Progenitor cell of endocrine pancreas (in vitro differentiated cells): ENCODE data around the gene FTO. TPM values are rescaled to one million over a fixed set of nuclear protein-coding genes. Genes with fewer than 3 reads are reported as not detected.

Experiments
- DNase-seq: peaks from one replicate; pipeline ENCODE4 v3.0.0; 2021; ENCODE audit warnings: low spot score; ENCODE audit not compliant: unreplicated experiment
- H3K27ac Mint-ChIP-seq: 2 replicates; pipeline ENCODE4 v1.8.0; 2021; ENCODE audit warnings: mild to moderate bottlenecking, moderate library complexity, mixed read lengths
- H3K27me3 Mint-ChIP-seq: 2 replicates; pipeline ENCODE4 v1.8.0; 2021; ENCODE audit warnings: mixed read lengths
- H3K36me3 Mint-ChIP-seq: 2 replicates; pipeline ENCODE4 v1.8.0; 2022; ENCODE audit warnings: mixed read lengths; ENCODE audit not compliant: insufficient read depth
- H3K4me1 Mint-ChIP-seq: 2 replicates; pipeline ENCODE4 v1.8.0; 2021; ENCODE audit warnings: low read depth, mixed read lengths
- H3K4me3 Mint-ChIP-seq: 2 replicates; pipeline ENCODE4 v1.8.0; 2021; ENCODE audit warnings: low read depth, mild to moderate bottlenecking, moderate library complexity, mixed read lengths
- H3K9me3 Mint-ChIP-seq: 2 replicates; pipeline ENCODE4 v1.8.0; 2021; ENCODE audit warnings: low read depth, mixed read lengths
- total RNA-seq: library from RNA; stranded (reverse); gene quantifications from 2 replicates; pipeline ENCODE4 v1.2.1, GENCODE V29; 2021
- TF ChIP-seq, protein P1 (sequence below): fragments of 200-600 bp; sonication (generic); IDR thresholded peaks from one replicate; pipeline ENCODE4 v1.5.0; 2021; ENCODE audit warnings: antibody characterized with exemption, mild to moderate bottlenecking; ENCODE audit not compliant: unreplicated experiment

The FTO gene
- total RNA-seq, 1 donor from 2014 or later = 78.7 TPM

DNA sequence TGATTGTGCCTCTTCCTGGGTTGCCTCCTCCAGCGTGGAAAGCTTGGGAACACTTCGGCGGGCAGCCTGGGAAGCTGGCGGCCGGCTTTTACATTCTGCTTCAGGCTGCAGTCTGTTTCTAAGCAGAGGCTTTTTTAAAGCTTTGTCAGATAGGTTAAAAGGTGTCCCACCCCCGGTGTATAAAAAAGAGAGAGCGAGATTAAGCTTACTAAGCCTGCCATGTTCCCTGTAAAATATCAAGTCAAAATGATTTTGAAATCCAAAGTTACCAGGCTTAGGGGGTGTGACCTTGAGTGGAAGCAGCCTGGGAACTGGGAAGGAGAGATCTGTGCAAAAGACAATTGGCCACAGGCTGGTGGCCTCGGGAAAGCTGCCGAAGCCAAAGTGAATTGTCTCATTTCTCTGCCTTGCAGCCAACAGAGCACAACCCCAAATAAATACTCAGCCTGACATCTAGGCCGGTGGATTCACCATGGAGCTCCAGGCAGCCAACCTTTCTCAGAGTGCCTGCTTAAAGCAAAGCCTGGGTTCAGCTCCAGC lies 254.5 kb downstream of the FTO start:
- H3K9me3 Mint-ChIP-seq = no peaks in the 10 kb centered on the region
- H3K27ac Mint-ChIP-seq = no peak overlapping the region
- H3K4me1 Mint-ChIP-seq = peaks cover 30% of the 10 kb centered on the region
- peaks cover 2% of the 10 kb centered on the region for H3K27me3 Mint-ChIP-seq
- H3K4me3 Mint-ChIP-seq = no peak overlapping the region
- peaks cover 3% of the 10 kb centered on the region for H3K36me3 Mint-ChIP-seq
- no peak for DNase-seq
- TF ChIP-seq, protein P1, sequence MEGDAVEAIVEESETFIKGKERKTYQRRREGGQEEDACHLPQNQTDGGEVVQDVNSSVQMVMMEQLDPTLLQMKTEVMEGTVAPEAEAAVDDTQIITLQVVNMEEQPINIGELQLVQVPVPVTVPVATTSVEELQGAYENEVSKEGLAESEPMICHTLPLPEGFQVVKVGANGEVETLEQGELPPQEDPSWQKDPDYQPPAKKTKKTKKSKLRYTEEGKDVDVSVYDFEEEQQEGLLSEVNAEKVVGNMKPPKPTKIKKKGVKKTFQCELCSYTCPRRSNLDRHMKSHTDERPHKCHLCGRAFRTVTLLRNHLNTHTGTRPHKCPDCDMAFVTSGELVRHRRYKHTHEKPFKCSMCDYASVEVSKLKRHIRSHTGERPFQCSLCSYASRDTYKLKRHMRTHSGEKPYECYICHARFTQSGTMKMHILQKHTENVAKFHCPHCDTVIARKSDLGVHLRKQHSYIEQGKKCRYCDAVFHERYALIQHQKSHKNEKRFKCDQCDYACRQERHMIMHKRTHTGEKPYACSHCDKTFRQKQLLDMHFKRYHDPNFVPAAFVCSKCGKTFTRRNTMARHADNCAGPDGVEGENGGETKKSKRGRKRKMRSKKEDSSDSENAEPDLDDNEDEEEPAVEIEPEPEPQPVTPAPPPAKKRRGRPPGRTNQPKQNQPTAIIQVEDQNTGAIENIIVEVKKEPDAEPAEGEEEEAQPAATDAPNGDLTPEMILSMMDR = no peak

DNA sequence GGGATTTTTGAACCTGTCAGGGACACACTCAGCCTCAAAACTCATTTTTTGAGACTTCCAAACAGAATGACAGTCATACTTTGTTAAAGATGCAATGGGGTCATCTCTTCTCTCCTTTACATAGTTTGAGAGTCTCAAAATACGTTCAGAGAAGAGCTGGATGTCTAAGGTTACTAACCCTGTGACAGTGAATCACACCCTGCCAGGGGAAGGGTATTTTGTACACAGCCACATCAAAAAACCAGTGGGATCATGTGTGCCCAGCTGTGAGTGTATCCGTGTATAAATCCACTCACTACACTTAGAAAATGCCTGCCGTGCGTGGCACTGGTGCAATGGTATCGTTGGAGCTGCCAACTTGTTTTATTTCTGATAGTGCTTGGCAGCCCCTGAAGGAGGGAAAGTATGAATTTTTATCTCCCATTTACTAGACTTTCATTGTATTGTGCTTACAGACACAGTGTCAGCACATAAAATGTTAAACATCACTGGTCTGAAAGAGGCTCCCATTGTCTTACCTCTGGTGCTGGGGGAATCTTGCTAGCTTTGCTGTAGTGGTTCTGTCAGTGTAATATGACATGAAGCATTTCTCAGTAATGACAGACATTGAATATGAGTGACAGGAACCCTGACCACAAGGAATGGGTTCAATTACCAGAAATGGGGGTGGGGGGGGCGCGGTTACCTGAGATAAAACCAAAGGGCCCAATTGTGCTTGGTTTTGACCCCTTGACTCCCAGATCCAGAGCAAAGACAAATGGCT lies 256.3 kb downstream of the FTO start:
- DNase-seq = no peak
- no peak overlapping the region for H3K4me3 Mint-ChIP-seq
- no peaks in the 10 kb centered on the region for H3K9me3 Mint-ChIP-seq
- peaks cover 2% of the 10 kb centered on the region for H3K27me3 Mint-ChIP-seq
- TF ChIP-seq, protein P1 = no peak
- H3K4me1 Mint-ChIP-seq = peaks cover 29% of the 10 kb centered on the region
- peak overlapping the region; percentile 29 for H3K27ac Mint-ChIP-seq
- H3K36me3 Mint-ChIP-seq = peaks cover 3% of the 10 kb centered on the region

DNA sequence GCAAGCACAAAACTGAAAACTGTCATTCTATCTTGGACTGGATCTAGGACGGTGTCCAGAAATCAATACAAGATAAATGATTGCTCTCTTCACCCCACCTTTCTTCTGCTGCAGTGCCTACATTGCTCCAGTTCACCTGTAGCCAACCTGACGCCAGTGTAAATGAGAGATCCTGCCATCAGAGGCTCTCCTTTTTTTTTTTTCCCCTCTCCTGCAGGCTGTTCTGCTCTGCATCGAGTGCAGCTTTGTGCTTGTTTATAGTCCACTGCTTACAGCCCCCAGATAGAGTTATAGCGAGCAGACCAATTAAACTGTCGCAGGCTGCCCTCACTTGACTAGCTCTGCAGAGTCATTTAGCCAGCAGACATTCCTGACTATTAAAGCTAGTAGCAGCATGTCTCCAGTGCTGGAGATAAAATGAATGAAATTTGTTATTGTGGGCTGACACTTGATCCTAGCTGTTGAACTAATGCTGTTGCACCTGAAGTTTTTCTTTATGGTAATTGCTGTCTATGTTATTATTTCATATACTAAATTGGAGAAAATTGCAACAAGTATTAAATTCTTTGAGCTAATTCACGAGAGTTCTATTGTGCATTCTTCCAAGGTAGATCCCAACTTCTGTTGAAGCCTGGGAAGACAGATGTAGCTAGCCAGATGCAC lies 257.1 kb downstream of the FTO start:
- peaks cover 2% of the 10 kb centered on the region for H3K27me3 Mint-ChIP-seq
- H3K4me1 Mint-ChIP-seq = peaks cover 28% of the 10 kb centered on the region
- TF ChIP-seq, protein P1 = no peak
- H3K4me3 Mint-ChIP-seq = peak overlapping the region; percentile 9
- no peaks in the 10 kb centered on the region for H3K9me3 Mint-ChIP-seq
- no peak for DNase-seq
- peaks cover 3% of the 10 kb centered on the region for H3K36me3 Mint-ChIP-seq
- peak overlapping the region; percentile 76 for H3K27ac Mint-ChIP-seq

DNA sequence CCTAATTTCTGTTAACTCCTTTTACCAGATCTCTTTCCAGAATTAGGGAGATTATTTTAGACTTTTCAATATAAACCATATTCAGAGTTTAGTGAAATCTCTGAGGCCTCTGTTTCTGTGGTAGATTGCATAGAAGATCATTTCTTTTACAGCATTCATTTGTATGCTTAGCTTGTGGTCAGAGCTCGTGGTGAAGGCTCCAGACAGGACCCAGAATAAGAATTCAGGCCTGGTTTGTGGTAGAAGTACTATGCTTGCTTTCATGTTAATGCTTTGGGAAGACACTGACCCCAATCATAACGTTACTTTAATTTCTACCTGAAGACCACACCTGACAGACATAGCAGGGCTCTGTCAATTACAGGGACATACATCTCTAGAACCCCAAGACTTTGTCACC lies 258.1 kb downstream of the FTO start:
- DNase-seq = no peak
- no peak overlapping the region for H3K4me3 Mint-ChIP-seq
- H3K9me3 Mint-ChIP-seq = no peaks in the 10 kb centered on the region
- peaks cover 28% of the 10 kb centered on the region for H3K4me1 Mint-ChIP-seq
- H3K27ac Mint-ChIP-seq = no peak overlapping the region
- H3K27me3 Mint-ChIP-seq = peaks cover 2% of the 10 kb centered on the region
- TF ChIP-seq, protein P1 = no peak
- no peaks in the 10 kb centered on the region for H3K36me3 Mint-ChIP-seq

DNA sequence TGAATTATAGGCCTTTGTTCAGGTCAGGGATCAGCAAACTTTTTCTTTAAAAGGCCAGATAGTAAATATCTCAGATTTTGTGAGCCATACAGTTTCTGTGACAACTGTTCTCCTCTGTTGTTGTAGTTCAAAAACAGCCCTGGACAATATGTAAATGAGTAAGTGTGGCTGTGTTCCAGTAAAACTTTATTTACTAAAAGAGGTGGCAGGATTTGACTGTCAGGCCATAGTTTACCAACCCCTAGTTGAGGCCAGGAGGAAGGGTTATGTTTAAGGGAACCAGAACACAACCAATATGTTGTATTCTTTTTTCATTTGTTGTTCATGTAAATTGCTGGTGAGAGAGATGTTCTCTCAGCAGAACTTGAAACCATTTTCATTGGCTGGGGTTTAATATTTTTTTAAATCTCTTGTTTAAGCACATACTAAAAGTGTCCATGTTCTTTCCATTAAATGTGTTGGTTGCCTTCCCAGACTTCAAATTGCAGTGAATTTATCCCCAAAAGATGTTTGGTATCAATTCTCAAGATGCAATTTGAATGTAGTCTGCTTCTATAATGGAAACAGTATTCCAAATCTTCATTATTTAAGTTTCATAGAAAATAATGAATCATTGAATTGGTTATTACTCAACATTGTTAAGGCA lies 260.3 kb downstream of the FTO start:
- Mint-ChIP-seq H3K4me3 (no peak overlapping the region), H3K27me3 (no peaks in the 10 kb centered on the region), H3K9me3 (no peaks in the 10 kb centered on the region), H3K36me3 (no peaks in the 10 kb centered on the region), H3K27ac (no peak overlapping the region), H3K4me1 (peaks cover 31% of the 10 kb centered on the region)
- TF ChIP-seq, protein P1 = no peak
- DNase-seq = no peak
